Nephron progenitor cell (in vitro differentiated cells): Measurements from ENCODE around the gene CFTR.
"Not testable (repeated sequence)": the region's sequence is repeated elsewhere in the genome, so short reads cannot be mapped to it uniquely, and the experiment has no call there.

Source experiments
- DNase-seq: peaks from one replicate; pipeline ENCODE4 v3.0.0; 2021
- H3K27ac Mint-ChIP-seq: 2 replicates; pipeline ENCODE4 v1.8.0; 2021; ENCODE audit warnings: mild to moderate bottlenecking, moderate library complexity, mixed read lengths
- H3K27me3 Mint-ChIP-seq: 2 replicates; pipeline ENCODE4 v1.8.0; 2021; ENCODE audit warnings: mild to moderate bottlenecking, low read depth, mixed read lengths; ENCODE audit not compliant: poor library complexity
- H3K36me3 Mint-ChIP-seq: 2 replicates; pipeline ENCODE4 v1.8.0; 2021; ENCODE audit warnings: low read depth, mixed read lengths
- H3K4me1 Mint-ChIP-seq: 2 replicates; pipeline ENCODE4 v1.8.0; 2021; ENCODE audit warnings: mixed read lengths
- H3K4me3 Mint-ChIP-seq: 2 replicates; pipeline ENCODE4 v1.8.0; 2021; ENCODE audit warnings: mild to moderate bottlenecking, moderate library complexity, mixed read lengths
- H3K9me3 Mint-ChIP-seq: 2 replicates; pipeline ENCODE4 v1.8.0; 2021; ENCODE audit warnings: mild to moderate bottlenecking, moderate library complexity, mixed read lengths
- TF ChIP-seq, protein P1 (sequence below): fragments of 200-600 bp; sonication (generic); IDR thresholded peaks from 2 replicates; pipeline ENCODE4 v1.5.0; 2021; ENCODE audit warnings: antibody characterized with exemption

The CFTR gene

DNA sequence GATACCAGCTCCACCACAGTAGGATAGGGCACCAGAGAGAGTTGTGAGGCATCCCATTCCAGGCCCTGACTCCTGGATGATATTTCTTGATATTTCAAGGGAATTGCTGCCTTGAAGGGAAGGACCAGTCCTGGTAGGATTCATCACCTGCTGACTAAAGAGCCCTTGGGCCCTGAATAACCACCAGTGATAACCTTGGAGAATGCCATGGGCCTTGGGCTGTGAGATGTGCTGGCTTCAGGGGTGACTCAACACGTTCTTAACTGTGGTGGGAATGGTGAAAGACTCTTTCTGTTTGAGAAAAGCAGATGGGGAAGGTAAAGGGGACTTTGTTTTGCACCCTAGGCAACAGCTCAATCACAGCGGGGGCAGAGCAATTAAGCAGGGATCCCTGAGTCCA lies 31.2 kb upstream of the CFTR start:
- H3K4me1 Mint-ChIP-seq: no peaks in the 10 kb centered on the region
- H3K27me3 Mint-ChIP-seq: peaks cover 8% of the 10 kb centered on the region
- TF ChIP-seq, protein P1, sequence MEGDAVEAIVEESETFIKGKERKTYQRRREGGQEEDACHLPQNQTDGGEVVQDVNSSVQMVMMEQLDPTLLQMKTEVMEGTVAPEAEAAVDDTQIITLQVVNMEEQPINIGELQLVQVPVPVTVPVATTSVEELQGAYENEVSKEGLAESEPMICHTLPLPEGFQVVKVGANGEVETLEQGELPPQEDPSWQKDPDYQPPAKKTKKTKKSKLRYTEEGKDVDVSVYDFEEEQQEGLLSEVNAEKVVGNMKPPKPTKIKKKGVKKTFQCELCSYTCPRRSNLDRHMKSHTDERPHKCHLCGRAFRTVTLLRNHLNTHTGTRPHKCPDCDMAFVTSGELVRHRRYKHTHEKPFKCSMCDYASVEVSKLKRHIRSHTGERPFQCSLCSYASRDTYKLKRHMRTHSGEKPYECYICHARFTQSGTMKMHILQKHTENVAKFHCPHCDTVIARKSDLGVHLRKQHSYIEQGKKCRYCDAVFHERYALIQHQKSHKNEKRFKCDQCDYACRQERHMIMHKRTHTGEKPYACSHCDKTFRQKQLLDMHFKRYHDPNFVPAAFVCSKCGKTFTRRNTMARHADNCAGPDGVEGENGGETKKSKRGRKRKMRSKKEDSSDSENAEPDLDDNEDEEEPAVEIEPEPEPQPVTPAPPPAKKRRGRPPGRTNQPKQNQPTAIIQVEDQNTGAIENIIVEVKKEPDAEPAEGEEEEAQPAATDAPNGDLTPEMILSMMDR: no peak
- no peak for DNase-seq
- peaks cover 15% of the 10 kb centered on the region for H3K9me3 Mint-ChIP-seq
- no peak overlapping the region for H3K27ac Mint-ChIP-seq
- H3K36me3 Mint-ChIP-seq: no peaks in the 10 kb centered on the region
- H3K4me3 Mint-ChIP-seq: no peak overlapping the region

DNA sequence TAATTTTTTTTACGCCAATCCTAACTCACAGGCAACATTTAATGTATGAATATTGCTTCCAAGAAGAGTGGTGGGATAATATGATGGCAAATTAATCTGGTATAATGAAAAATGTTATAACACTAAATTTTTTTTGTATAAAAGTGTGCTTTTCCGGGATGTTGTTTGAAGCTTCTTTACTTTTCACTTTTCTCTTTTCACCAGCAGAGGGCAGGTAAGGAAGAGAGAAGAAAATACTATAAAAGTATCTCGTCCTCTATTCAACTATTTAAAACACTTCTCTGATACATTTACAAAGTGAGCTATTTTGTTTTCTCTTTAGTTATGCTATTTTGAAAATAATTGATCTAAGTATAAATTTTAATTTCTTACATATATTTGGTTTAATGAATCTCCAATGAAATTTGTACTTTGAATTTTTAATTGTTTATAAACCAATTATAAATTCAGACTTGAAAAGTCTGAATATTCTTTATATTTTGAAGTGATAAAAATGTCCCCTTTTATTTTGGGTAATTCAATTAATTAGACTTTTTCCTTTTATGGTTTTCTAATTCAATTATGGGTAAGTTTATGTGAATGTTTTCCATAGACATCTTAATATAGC lies 20.7 kb upstream of the CFTR start:
- H3K4me3 Mint-ChIP-seq: no peak overlapping the region
- DNase-seq: no peak

DNA sequence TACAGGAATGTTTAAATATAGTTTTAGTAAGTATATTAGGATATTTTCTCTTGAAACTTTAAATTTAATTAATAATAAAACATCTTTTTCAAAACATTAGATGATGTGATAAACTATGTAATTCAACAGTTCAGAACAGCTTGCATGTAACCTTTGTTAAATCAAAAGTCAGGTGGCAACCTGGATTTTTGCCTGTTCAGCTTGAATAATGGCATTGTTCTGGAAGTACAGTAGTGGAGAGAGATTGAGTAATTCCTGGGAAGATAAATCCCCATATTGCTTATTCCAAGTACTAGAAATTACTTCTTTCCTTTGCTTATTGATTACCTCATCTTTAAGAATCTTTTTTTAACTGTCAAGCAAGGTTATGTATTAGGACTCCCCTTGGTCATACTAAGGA lies 20.1 kb upstream of the CFTR start:
- DNase-seq: no peak
- no peak overlapping the region for H3K27ac Mint-ChIP-seq
- H3K9me3 Mint-ChIP-seq: peaks cover 17% of the 10 kb centered on the region
- TF ChIP-seq, protein P1: no peak
- H3K4me1 Mint-ChIP-seq: no peaks in the 10 kb centered on the region
- peaks cover 4% of the 10 kb centered on the region for H3K27me3 Mint-ChIP-seq
- H3K4me3 Mint-ChIP-seq: no peak overlapping the region
- no peaks in the 10 kb centered on the region for H3K36me3 Mint-ChIP-seq

More for the DNA sequence above, 20.7 kb upstream of the CFTR start:
- Mint-ChIP-seq H3K4me1 (no peaks in the 10 kb centered on the region), H3K27ac (no peak overlapping the region), H3K9me3 (peaks cover 17% of the 10 kb centered on the region), H3K36me3 (no peaks in the 10 kb centered on the region), H3K27me3 (peaks cover 4% of the 10 kb centered on the region)
- TF ChIP-seq, protein P1: peak; percentile 71

DNA sequence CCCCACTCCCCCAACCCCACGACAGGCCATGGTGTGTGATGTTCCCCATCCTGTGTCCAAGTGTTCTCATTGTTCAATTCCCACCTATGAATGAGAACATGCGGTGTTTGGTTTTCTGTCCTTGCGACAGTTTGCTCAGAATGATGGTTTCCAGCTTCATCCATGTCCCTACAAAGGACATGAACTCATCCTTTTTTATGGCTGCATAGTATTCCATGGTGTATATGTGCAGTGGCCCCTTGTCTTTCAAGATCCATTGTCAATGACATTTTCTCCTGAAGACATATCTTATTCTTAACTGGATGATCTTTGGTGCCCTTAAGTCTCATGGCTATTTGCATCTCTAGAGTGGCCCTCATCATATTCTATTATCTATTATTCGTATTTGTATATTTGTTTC lies 19.0 kb upstream of the CFTR start:
- H3K9me3 Mint-ChIP-seq: peaks cover 17% of the 10 kb centered on the region
- H3K4me1 Mint-ChIP-seq, H3K27me3 Mint-ChIP-seq, H3K27ac Mint-ChIP-seq, H3K4me3 Mint-ChIP-seq, H3K36me3 Mint-ChIP-seq, DNase-seq: not testable (repeated sequence)

DNA sequence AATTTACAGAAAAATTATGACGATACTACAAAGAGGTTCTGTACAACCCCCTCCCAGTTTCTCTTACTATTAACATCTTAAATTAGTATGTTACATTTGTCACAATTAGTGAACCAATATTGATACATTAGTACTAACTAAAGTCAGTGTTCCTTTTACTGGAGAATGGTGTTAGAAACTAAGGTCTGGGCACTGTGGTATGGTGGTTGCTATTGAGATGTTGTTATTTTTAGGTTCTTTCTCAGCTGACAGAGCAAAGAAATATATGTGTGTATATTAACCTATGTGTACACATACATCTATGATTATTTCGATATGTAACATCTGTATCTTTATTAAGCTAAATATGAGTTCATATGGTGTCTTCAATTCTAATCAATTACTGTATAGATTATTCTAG lies 11.7 kb upstream of the CFTR start:
- Mint-ChIP-seq H3K9me3 (peaks cover 3% of the 10 kb centered on the region), H3K27ac (no peak overlapping the region), H3K4me3 (no peak overlapping the region), H3K27me3 (peaks cover 2% of the 10 kb centered on the region), H3K36me3 (no peaks in the 10 kb centered on the region), H3K4me1 (no peaks in the 10 kb centered on the region)
- TF ChIP-seq, protein P1: no peak
- no peak for DNase-seq

DNA sequence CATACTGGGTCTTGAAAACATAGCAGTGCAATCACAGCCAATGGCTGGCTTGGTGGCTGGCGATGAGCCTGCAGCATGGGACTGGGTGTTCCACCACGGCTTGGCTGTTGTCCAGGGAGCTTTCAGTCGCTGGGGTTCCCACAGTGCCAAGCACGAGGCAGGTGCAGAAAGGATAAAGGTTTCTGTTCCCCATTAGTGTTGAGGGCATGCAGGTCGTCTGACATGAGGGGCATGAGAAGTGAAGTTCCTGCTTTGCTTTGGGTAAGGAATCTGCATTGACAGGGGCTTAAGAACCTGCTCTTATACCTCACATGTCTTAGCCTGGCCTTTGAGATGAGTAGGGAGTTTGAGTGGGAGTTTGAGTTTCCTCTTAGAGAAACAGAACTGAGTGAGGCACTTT lies 9.0 kb upstream of the CFTR start:
- no peaks in the 10 kb centered on the region for H3K36me3 Mint-ChIP-seq

More for the DNA sequence above, 9.0 kb upstream of the CFTR start:
- Mint-ChIP-seq H3K9me3 (no peaks in the 10 kb centered on the region), H3K4me3 (no peak overlapping the region), H3K4me1 (no peaks in the 10 kb centered on the region), H3K27me3 (peaks cover 10% of the 10 kb centered on the region), H3K27ac (no peak overlapping the region)
- DNase-seq: no peak
- TF ChIP-seq, protein P1: no peak
